ENCODE measurements around the gene FUT8.
A peak's percentile ranks its signal among the peaks of the same experiment; 100 is the strongest.
"Not testable (repeated sequence)": the region's sequence is repeated elsewhere in the genome, so short reads cannot be mapped to it uniquely, and the experiment has no call there.

FUT8 gene

DNA sequence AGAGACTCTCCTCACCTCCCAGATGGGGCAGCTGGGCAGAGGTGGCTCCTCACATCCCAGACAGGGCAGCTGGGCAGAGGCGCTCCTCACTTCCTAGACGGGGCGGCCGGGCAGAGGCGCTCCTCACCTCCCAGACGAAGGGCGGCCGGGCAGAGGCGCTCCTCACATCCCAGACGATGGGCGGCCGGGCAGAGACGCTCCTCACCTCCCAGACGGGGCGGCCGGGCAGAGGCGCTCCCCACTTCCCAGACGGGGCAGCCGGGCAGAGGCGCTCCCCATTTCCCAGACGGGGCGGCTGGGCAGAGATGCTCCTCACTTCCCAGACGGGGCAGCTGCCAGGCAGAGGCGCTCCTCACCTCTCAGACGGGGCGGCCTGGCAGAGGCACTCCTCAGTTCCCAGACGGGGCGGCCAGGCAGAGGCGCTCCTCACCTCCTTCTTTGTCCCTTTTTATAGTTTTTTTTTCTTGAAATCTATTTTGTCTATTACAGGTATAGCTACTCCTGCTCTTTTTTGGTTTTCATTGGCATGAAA, 304.9 kb downstream of the FUT8 start:
- not testable (repeated sequence) for DNase-seq (ENCODE audit: low spot score)

DNA sequence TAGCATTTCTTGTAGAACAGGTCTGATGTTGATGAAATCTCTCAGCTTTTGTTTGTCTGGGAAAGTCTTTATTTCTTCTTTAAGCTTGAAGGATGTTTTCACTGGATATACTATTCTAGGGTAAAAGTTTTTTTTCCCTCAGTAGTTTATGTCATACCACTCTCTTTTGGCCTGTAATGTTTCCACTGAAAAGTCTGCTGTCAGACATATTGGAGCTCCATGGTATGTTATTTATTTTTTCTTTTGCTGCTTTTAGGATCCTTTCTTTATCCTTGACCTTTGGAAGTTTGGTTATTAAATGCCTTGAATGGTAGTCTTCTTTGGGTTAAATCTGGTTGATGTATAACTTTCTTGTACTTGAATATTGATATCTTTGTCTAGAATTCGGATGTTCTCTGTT, 306.1 kb downstream of the FUT8 start:
- DNase-seq (ENCODE audit: low spot score), result no peak

DNA sequence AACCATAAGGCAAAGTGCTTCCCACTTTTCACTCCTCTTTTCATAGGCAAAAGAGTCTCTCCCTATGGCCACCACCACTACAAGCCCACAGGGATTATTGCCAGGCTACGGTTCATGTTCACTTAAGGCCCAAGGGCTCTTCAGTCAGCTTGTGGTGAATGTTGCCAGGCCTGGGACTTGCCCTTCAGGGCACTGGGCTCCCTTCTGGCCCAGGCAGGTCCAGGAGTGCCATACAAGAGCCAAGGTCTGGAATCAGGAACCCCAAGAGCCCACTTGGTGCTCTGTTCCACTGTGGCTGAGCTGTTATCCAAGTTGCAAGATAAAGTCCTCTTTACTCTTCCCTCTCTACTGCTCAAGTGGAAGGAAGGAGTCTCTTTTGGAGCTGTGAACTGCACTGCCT, 307.6 kb downstream of the FUT8 start:
- DNase-seq (ENCODE audit: low spot score), result no peak

DNA sequence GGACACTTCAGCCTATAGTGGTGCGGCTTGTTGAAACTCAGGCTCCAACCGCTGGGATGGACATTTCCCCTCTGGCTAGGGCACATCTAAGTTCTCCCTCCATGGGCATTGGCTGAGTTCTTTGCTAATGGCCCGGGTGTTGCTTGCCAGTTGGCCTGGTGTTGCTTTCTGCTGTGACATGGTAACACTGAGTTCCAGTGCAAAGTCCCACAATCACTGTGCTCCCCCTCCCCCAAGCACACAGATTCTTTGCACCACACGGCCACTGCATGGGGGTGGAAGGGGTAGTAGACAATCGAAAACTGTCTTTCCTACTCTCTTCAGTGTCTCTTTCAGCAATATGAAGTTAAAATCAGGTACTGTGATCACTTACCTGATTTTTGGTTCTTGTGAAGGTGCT, 308.2 kb downstream of the FUT8 start:
- no peak for DNase-seq (ENCODE audit: low spot score)

DNA sequence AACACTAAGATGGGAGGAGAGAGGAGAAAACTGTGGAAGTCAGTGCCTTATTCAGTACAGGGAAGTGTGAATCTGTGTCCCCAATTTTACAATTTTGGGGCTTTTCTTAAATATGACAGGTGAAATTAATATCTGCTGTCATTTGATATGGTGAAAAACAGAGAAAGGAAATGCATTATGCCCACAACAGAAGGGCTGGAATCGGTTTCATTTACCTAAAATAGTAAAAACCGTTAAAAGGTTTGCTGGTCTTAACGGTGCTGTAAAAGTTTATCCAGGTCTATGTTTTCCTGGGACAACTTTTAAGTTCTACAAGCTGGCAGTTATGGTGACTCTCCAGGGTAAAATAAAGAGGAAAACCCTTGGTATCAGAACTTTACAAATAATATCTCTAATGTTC, 310.8 kb downstream of the FUT8 start:
- no peak for DNase-seq (ENCODE audit: low spot score)

DNA sequence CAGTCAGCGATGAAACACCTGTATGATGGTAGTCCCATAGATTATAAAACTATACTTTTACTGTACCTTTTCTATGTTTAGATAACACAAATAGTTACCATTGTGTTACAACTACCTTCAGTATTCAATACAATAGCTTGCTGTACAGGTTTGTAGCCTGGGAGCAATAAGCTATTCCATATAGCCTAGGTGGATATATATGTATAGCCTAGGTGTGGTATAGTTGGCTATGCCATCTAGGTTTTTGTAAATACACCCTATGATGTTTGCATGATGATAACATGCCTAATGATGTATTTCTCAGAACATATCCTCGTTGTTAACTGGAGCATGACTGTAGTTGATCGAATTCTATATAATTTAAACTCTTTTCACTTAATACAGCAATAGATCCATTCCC, 316.1 kb downstream of the FUT8 start:
- DNase-seq (ENCODE audit: low spot score), result no peak

DNA sequence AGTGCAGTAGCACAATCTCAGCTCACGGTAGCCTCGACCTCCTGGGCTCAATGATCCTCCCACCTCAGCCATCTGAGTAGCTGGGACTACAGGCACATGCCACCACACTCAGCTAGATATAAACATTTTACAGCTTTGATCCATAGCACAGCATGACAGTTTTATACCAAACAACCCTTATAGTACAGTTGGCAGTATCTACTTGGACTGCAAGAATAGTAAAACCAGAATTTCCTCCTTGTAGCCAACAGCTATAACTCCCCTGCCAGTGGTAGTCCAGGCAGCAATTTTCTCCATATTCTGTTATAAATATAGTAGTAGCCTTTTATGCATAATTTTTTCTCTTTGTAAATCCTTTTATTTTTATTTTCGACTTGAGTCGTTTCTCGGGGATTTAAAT, 317.0 kb downstream of the FUT8 start:
- no peak for DNase-seq (ENCODE audit: low spot score)

DNA sequence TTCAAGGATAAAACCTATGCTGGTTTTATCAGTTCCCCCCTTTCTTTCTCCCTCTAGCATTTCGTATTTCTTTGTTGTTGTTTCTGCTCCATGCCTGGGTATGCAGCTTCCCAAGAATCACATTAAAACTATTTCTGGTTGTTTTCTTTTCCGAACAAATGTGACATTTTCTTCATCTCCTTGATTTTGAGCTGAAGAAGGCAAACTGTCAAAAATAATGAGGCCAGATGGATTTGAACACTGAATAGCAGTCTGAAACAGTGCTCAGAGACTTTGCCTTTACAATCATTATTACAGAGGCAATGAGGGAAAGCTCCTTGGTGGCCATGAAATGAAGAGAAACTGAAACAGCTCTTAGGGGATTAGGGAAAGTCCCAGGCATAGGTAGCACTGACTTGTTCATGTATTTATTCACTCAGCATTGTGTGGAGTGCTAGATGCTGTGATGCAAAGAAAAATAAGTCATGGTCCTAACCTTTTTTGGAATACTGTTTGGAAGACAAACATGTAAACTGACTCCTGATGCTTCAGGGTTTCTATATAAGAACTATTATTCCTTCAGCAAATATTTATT, 319.5 kb downstream of the FUT8 start:
- no peak for DNase-seq (ENCODE audit: low spot score)

DNA sequence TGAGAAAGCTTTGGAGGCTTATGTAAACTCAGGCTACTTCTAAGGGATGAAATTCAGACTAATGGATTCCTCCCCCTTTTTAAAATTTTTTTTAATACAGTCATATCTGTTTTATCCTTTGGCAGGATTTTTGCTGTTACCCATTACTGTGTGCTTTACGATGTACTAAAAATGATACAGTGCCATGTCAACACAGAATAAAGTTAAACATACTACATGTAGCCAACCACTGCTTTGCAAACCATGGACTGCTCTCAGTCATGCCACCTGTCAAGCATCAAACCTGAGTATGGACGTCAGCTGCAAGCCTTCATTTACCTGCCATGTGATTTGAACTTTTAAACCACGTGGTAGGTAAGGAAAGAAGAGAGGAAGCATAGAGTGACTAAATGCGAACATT, 325.8 kb downstream of the FUT8 start:
- no peak for DNase-seq (ENCODE audit: low spot score)

DNA sequence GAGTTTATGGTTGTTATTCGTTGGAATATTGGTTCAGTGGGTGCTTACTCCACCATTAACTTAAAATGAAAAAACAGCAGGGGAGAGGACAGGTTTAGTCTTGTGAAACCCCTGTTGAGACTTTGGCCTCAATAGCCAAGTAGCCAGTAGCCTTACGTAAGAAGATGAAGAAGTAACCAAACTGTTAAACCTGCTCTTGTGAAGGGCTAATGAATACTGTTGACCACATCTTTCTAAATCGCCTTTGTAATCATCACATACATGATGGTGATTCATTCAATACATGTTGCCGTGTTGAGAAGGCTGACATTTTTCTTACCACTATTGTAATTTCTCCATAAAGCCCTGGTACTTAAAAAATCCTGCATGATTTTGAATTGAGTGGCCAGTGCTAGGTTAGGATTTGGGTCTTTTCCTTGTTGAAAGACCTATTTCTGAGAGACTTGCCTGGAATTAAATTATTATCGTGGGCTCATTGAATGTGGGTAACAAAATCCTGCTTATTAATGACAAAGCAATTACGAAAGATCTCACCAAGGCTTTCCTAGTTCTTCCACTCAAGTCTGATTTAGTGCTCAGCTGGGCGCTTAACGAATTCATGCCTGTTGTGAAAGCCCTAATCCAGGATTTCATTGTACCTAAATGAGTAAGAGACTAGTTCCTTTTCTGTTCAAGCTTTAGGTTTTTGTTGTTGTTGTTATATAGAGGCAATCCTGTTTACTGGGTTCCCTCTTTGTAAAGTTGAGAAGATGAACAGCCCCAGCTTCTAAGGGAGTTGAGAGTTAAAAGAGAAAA, 333.1 kb downstream of the FUT8 start:
- no peak for DNase-seq (ENCODE audit: low spot score)

DNA sequence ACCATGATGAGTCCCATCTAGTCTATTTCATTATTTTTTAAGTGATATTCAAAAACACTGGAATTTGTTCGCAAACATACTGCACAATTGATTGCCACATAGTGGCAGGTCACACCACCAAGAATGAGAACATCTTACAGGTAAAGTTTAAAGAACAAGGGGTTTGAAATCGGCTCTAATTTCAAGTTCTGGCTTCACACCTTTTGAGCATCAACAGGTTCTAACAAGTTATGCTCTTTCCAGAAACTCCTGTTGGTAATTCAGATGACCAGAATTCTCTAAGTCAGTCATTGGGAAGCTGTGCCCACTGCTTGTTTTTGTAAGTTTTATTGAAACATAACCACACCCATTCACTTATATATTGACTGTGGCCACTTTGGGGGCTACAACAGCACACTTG, 336.3 kb downstream of the FUT8 start:
- no peak for DNase-seq (ENCODE audit: low spot score)

DNA sequence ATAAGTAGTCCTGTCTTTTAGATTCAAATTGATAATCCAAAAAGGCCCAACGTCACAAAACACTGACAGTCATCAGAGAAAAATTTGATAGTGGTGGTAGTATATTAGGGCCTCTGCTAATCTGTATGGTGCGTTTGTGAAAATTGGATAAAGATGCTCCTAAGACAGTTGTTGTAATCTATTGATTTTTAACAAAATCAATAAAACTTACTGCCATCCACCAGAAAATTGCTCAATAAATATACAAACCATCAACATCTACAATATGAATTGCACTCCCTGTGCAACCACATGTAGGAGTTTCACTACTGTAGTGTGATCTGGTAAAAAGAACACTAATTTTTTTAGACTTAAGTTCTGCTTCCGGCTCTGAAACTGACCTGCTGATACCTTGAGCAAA, 336.8 kb downstream of the FUT8 start:
- DNase-seq (ENCODE audit: low spot score), result no peak

DNA sequence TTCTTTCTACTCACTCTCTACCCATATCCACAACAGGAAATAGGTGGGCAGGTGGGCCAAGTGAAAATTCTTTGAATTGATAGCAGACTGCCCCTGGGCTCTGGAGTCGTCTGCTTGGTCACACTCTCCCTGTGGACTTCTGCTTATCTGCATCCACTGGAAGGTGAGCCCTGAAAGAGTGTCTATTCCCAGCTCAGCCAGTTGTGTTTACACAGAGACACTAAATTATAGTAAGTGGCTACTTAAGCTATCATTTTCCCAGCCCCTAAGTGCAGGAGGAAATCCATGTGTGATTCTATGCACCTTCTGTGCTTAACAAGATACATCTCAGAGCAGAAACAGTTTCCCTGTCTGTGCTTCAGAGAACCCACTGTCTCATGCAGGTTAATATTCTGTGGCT, 338.4 kb downstream of the FUT8 start:
- no peak for DNase-seq (ENCODE audit: low spot score)

DNA sequence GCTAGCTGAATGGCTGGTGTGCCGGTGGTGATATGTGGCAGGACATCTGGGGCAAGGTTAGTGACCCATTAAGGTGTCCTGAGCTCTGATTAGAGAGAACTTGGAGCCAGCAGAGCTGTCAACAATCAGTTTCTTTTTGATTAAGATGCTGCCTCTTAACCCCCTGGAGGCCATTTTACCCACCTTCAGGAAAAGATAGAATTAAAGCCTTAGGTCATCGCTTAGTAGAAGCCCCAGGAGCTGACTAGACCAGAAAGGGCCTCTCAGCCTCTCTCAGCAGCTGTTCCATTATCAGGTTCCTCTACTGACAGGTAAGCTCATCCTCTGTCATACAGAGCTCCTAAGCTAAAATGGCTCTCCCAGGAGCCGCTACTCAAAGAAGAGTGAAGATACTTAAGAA, 339.0 kb downstream of the FUT8 start:
- DNase-seq (ENCODE audit: low spot score), result no peak

DNA sequence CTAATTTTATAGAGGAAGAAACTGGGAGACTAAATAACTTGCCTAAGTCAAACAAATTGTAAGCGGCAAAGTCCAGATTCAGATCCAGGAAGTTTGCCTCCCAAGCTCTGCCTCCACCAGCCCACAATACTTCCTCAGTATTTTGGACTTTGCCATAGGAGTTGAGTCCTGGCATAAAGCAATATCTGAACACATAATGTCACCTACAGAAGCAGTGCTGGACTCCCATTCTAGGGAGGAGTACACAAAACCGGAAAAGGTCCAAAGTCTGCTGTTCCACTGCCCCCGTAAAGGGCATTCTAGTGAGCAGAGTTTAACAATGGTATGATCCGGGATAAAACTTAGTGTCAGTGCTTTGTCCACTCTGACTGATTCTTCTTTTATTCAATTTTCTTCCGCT, 340.5 kb downstream of the FUT8 start:
- DNase-seq (ENCODE audit: low spot score), result peak; percentile 2

DNA sequence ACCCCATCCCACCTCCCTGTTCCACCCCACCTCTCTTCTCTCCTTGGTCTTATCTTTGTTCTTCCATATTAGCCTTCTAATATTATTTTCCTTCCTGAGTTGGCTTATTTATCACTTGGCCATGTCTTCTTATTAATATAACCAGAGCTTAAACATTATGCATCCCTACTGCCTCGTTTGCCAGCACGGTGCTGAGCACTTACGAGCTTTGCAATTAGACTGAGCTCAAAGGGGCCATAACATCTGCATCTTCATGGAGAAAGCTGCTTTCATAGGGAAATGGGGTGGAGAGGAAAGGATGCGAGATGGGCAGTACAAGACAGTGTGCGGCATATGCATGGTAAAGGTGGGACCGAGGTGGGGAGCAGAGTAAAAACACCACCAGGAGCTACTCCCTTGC, 342.8 kb downstream of the FUT8 start:
- DNase-seq (ENCODE audit: low spot score), result no peak

DNA sequence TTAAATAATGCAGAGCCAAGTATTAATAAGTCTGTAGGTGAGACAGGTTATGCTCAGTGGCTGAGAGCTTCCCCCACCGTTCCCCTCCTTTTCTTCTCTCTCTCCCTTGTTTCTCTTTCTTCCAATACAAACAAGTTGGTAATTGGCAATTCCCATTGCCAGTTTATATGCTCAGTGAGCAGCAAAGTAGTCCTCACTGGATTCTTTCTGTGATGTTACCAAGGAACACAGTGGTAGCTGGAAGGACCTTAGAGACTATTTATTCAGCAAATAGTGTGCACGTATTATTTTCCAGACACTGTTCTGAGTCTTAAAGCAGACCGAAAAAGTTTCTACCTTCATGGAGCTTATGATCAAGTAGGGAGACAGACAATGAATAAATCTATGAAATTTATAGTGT, 344.4 kb downstream of the FUT8 start:
- DNase-seq (ENCODE audit: low spot score), result no peak

DNA sequence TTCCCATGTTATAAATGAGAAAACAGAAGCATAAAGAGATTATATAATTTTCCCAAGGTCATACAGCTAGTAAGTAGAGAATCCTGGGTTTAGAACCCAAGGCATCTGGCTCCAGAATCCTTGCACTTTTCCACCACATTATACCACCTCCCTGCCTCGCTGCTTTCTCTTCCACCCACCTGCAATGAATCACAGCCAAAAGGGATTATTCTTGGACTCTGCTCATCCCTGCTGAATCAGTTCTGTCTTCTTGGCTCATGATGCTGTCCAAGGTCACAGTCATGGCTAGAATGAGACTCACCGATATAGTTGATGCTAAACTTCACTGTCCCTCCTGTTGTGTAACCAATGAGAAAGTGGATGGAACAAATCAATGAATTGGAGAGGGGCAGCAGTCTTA, 356.6 kb downstream of the FUT8 start:
- DNase-seq (ENCODE audit: low spot score), result no peak

DNA sequence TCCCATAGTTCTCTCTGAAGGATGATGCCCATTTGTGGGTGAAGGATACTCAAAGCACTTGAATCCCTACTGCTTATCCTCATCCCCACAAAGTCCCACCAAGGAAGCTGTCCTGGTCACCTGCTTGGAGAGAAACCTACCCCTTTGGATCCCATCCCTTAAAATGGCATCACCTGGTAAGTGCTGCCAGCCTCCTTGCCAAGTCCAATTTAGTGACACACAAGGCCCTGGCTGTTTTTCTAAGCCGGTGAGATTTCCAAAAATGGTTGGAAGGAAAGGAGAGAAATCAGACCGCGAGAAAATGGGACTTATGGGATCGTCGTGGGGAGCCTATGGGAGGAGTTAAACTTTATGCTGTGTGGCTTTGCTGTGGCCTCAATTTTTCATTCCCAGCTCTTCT, 358.2 kb downstream of the FUT8 start:
- no peak for DNase-seq (ENCODE audit: low spot score)

DNA sequence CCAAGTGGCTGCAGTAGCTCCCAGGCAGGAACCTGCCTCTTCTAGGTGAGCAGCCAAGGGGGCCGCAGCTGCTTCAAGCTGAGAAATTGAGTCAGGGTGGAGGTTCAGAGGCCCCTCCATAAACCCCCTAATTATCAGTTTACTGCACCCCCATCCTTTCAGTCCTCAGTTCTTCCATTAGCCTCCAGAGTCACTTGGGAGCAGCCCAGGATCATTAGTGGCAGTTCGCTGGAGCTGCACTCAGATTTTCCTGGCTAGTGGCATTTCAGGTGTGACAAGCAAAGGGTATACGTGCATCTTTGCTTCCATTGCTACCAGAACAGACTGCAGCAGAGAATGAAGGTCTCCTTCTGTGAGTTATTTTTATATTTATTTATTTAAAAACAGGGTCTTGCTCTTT, 358.7 kb downstream of the FUT8 start:
- no peak for DNase-seq (ENCODE audit: low spot score)

DNA sequence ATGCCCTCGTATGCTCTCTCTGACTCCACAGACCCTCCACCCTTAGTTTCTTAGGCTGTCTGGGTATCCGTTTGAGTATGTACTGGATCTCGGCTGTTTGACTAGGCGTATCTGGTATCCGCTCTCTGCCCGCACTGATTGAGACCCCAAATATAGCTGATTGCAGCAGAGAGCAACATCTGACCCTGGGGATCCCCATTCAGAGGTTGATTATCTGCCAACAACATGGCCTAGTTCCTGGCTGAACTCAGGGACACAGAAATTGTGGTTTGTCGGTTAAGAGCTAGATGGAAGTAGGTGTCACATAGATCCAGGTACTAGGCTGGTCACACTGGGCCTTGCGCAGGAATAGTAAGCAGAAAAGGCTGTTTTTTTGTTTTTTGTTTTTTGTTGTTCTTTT, 359.9 kb downstream of the FUT8 start:
- DNase-seq (ENCODE audit: low spot score), result no peak

DNA sequence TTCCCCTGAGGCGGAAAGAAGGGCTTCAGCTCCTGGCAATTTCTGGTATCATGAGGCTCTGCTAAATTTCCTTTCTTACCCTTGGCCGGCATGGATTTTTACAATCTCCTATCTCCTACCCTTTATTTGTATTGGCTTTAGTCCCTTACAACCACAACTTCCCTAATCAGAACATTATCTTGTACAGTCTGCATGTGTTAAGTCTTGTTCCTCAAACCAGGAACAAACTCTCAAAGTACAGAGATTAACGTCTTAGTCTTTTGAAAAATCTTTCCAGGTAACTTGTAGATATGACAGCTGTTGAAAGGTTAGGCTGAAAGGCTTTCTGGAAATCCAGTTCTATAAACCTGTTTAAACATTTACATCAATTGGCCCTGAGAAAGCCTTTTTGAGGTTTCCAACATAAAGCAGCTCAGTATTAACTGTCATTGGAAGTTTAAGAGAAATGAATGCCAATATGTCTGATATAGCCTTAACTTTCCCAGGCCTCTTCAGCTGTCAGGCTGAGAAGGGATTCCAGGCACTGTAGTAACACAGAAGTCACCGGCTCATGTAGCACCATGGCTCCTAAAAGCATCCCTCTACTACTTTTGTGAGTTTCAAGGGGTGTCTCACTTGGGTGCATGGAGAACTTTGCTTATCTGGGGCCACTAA, 360.5 kb downstream of the FUT8 start:
- no peak for DNase-seq (ENCODE audit: low spot score)

DNA sequence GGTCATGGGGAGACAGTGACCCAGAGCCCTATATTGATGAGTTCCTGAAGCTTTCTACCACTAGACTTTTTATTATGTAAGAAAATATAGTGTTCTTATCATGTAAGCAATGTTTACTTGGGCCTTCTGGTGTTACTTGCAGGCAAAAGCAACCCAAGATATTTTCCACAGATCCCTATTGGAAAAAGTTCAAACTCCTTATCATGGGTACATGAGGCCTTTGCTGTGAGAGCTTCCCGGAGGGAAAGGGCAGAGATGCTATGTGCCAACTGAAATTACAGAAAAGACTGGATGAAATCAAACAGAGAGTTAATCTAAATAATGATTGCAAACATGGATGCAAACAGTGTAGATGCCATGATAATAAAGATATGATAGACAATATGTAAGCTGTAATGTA, 361.5 kb downstream of the FUT8 start:
- DNase-seq (ENCODE audit: low spot score), result no peak

Measured in HuH-7 (cell line).